HG02763 (cell line): ENCODE results near the gene COMTD1.
"Not testable (repeated sequence)": the region's sequence is repeated elsewhere in the genome, so short reads cannot be mapped to it uniquely, and the experiment has no call there.

ENCODE experiments used
- ATAC-seq: cut with Tn5 transposase; IDR thresholded peaks from one replicate; pipeline ENCODE4 v1.9.1; 2021; ENCODE audit warnings: mild to moderate bottlenecking, moderate library complexity; ENCODE audit not compliant: unreplicated experiment

The COMTD1 gene

DNA sequence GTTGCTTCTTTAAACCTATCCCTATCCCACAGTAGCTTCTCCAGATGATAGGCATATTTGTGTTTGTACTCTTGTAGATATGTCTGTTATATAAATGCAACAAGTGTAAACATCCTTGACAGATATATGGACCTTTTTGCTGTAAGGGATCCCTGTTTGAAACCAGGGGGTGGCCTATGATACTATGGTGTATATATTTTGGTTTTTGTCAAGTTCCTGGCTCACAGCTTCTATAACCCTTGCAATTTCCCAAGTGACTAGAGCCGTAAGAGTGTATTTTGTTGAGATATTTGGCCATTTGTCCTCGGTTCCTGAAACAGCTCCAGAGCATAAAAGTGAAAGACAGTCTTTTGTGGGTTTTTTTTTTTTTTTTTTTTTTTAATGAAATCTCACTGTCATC lies 9.7 kb downstream of the COMTD1 start:
- no peak for ATAC-seq

DNA sequence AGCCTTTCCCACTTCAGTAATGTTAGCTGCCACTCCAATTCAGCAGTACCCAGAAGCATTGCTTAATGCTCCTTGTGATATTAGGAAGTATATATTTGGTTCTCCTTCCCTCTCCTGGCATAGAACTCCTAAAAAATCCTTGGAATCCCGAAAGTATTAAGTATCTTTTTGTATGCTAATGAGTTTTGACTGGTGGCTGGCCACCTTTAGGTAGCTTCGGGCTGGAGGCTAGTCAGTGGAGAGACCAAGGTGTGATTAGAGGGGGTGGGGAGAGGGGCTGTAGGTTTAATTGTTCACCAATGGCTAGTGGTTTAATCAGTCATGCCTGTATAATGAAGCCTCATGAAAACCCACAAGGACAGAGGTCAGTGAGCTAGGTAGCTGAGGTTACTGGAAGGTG lies 12.2 kb downstream of the COMTD1 start:
- no peak for ATAC-seq

DNA sequence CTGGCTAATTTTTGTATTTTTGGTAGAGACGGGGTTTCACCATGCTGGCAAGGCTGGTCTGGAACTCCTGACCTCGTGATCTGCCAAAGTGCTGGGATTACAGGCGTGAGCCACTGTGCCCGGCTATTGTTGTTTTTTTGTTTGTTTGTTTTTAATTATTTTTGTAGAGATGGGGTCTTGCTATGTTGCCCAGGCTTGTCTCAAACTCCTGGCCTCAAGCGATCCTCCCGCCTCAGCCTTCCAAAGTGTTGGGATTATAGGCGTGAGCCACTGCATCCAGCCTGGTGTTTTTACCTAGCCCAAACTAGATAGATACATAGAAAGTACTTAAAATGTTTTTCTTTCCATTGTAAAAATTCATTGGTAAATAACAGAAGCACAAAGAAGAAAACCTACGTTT lies 14.3 kb downstream of the COMTD1 start:
- ATAC-seq: not testable (repeated sequence)

DNA sequence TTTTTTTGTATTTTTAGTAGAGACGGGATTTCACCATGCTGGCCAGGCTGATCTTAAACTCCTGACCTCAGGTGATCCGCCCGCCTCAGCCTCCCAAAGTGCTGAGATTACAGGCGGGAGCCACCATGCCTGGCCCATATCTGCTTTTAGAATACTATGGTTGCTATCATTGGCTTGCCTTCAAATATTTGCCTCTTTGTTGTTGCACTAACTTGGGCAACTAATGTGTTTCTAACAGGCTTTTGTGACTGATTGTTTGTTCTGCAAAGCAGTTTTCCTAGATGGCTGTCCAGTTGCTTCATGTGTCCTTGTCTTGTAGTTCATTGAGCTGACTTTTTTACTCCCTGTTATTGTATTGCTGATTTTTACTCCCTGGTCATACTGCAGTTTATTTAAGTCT lies 15.5 kb downstream of the COMTD1 start:
- ATAC-seq: no peak

DNA sequence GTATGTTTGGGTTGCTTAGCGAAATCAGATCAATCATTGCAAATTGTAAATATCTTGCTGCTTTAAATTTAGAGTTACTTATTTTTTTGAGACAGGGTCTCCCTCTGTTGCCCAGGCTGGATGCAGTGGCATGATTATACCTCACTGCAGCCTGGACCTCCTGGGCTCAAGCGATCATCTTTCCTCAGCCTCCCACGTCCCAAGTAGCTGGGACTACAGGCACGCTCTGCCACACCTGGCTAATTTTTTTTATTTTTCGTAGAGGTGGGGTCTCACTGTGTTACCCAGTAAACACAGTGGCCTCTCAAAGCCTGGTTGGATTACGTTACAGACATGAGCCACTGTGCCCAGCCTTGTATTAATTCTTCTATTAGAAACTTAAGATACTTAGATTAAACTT lies 23.4 kb downstream of the COMTD1 start:
- no peak for ATAC-seq

DNA sequence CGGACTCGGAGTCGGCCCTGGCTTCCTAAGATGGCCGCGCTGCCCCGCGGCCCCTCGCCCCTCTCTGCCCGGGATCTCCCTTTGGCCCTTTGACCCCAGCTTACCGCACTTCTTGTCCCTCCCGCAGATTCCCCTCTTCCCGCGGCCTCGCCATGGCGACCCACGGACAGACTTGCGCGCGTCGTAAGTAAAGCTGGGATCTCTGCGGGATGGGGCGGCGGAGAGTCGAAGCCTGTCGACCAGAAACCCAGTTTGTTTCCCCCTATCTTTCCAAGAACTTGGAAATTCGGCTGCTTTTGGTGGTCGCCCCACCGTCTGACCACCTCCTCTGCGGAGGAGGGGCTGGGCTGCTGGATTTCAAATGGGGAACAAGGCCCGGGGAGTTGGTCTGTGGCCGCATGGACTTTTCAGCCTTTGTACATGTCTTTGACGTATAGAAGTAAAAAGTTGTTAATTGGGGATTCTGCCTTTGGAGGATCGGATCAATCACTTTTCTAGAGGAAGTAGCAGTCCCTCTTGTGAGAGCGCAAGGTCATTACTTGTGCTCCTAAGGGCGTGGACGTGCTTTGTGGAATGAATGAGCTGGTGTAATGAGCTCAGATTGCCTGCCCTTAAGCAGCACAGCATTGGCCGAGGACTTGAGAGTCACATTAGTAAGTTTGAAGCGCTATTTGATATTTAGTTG lies 24.6 kb downstream of the COMTD1 start:
- ATAC-seq: peak; percentile 3

DNA sequence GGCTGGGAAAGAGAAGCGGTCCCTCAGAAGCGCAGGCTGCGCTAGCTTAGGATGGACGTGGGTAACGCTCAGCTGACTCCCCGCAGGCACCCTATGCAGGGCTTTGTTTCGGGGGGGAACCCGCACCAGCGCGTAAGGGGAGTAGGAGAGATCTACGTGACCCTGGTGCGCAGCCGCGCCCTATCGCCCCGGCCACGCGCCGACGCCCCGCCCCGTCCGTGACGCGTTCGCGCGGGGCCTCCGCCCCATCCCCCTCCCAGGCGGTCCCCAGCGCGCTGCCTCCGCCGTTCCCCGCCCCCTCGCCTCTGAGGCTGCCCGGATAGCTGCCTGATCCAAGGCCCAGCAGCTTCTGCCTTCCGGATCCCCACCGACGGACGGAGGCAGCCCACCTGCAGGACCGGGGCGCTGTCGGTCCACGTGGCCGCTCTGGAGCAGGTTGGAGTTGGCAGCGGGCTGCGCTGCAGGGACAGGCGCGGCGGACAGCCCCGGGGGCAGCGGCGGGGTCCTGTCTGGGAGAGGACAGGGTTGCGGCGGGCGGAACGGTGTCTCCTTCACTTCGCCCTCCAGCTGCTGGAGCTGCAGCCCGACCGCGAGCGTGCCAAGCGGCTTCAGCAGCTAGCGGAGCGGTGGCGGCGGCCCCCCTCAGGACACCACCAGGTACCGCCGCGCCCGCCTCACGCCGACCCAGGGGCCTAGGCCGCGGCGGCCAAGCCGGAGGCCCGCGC lies 25.3 kb downstream of the COMTD1 start, which contains the start of gene VDAC2:
Gene VDAC2, plus strand, starts transcription at position 515 of the 725 bp plus-strand sequence. CDS start 363 bp downstream, outside the sequence.
- peak; percentile 87 for ATAC-seq

DNA sequence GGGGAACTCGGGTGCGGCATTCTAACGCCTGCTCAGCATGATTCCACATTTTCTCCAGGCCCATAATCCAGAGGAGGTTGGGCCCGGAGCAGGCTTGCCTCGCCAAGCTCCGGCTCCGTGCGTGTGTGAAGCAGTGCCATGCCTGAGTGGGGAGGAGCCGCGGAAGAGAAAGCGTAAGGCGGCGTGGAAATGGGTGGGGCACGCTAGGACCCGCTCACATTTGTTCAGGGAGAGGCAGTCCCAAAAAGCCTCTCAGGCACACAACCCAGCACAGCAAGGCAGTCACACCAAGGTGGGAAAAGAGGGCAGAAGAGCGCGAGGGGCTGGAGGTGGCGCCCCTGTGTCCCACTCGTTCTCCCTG lies 25.9 kb downstream of the COMTD1 start:
- ATAC-seq: peak; percentile 52

DNA sequence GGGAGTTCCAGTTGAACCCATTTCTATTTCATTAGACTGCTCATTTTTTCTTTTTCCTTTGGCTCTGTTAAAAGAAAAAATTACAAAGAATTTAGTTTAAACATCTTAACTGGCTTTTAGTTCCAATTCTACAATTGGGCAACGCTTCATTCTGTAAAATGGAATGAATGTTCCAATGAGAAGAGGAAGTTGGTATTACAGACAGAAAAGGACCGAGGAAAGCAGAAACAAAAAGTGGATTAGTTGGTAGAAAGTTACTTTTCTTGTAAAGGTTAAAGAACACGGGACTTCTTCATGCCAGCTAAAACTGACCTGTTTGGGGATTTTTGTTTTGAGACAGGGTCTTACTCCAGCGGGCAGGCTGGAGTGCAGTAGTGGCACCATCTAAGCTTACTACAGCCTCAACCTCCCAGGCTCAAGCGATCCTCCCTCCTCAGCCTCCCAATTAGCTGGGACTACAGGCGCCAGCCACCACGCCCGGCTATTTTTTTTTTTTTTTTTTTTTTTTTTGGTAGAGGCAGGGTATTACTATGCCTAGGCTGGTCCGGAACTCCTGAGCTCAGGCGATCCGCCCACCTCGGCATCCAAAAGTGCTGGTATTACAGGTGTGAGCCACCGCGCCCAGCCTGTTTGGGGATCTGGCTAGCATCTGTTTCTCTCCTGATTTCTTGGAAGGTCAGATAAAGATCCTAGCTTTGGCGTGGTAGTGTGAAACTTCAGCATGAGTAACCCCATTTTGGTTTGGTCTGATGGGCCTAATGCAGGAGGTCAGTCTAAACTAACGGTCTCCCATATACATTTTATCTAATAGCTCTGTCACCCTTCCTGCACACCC lies 26.5 kb downstream of the COMTD1 start:
- ATAC-seq: no peak

DNA sequence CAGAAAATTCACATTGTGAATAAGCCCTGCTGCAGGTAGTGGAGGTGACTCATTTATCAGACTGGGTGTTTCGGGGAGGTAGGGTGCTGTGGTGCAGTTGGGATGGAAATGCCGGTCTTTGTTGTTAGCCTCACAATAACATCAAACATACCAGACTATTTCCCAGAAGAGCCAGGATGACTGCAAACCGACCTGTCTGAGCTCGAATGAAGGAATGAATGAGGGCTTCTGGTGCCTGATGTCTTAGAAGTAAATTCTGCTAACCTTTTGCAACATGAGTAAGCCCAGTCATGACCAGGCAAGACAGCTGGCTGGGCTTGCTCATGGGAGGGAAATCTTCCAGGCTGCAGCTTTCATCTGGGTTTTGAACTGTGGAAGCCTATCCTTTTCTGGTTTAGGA lies 27.6 kb downstream of the COMTD1 start:
- no peak for ATAC-seq

DNA sequence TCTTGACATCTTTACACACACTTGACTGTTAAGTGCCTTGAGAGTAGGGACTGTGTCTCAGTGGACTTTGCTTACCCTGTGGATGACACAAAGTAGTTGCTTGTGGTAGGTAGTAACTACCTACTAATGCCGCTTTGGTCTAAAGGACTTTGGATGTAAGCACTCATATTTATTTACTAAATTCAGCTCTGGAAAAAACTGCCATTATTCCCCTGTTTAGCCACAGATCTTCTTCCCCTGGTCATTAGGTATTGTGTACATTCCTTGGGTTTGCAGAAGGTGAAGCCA lies 28.0 kb downstream of the COMTD1 start:
- no peak for ATAC-seq

DNA sequence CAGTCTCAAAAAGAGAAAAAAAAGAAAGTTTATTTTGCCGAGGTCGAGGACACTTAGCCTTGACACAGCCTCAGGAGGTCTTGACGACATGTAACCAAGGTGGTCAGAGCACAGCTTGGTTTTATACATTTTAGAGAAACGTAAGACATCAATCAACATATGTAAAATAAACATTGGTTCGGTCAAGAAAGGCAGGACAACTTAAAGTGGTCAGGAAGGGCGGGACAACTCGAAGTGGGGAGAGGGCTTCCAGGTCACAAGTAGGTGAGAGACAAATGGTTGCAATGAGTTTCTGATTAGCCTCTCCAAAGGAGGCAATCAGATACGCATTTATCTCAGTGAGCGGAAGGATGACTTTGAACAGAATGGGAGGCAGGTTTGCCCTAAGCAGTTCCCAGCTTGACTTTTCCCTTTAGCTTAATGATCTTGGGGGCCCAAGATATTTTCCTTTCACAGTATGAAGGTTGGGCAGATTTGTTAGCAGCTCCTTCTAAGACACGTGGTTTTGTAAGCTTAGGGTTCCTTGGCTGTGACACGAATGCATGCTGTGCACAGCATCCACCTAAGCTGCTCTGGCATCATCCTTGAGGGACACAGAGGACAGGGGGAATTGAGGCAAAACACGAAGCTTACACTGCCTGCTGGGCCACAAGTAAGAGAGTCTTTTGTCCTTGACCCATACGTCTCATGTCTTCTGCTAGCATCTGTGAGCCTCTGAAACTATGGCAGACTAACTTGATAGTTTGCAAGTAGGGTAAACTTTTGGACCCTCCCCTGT lies 28.5 kb downstream of the COMTD1 start:
- ATAC-seq: no peak

DNA sequence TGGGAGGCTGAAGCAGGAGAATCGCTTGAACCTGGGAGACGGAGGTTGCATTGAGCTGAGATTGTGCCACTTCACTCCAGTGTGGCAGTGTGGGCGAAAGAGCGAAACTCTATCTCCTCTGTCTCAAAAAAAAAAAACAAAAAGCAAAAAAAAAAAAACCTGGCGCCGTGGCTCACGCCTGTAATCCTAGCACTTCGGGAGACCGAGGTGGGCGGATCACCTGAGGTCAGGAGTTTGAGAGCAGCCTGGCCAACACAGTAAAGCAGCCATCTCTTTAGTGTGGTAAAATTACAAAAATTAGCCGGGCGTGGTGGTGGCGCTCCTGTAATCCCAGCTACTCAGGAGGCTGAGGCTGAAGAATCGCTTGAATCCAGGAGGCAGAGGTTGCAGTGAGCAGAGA lies 29.1 kb downstream of the COMTD1 start:
- not testable (repeated sequence) for ATAC-seq

DNA sequence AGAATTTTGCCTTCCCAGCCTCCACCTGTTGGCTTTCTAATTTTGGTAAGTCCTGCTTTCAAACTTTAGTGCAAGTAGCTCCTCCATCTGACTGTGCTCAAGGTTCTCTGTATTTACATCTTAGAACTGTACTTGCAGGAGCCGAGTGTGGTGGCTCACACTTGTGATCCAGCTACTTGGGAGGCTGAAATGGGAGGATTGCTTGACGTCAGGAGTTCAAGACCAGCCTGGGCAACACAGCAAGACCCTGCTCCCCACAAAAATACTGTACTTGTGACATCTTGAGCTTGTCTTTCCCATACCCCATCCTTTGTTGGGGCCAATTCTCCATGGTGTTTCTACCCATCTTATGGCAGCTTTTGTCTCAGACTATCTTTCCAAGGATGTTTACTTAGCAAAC lies 29.8 kb downstream of the COMTD1 start:
- ATAC-seq: no peak

DNA sequence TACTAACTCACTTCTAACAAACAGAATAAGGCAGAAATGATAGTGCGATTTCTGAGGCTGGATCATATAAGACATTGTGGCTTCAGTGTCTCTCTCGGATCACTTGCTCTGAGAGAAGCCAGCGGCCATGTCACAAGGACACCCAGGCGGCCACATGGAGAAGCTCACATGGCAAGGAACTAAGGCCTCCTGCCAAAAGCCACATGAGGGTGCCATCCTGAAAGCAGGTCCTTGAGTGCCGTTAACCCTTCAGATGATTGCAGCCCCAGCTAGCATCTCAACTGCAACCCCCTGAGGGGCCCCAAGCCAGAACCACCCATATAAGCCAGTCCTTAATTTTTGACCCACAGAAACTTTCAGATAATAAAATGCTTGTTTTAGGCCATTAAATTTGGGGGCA lies 32.0 kb downstream of the COMTD1 start:
- ATAC-seq: no peak

DNA sequence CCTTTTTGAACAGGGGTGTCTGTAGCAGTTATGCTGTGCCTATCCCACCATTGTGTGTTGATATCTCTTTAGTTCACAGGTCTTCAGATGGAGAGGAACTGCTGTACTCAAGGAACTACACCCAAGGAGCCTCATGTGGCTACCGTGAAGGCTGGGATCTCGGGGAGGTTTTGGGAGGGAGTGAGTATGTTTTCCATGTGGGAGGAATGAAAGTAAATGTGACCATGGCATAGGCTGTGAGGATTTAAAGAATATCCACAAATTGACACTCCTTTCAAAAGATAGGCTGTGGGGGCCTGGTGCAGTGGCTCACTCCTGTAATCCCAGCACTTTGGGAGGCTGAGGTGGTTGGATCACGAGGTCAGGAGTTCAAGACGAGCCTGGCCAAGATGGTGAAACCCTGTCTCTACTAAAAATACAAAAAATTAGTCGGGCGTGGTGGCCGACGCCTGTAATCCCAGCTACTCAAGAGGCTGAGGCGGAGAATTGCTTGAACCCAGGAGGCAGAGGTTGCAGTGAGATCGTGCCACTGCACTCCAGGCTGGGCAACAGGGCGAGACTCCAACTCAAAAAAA lies 32.6 kb downstream of the COMTD1 start:
- ATAC-seq: not testable (repeated sequence)

DNA sequence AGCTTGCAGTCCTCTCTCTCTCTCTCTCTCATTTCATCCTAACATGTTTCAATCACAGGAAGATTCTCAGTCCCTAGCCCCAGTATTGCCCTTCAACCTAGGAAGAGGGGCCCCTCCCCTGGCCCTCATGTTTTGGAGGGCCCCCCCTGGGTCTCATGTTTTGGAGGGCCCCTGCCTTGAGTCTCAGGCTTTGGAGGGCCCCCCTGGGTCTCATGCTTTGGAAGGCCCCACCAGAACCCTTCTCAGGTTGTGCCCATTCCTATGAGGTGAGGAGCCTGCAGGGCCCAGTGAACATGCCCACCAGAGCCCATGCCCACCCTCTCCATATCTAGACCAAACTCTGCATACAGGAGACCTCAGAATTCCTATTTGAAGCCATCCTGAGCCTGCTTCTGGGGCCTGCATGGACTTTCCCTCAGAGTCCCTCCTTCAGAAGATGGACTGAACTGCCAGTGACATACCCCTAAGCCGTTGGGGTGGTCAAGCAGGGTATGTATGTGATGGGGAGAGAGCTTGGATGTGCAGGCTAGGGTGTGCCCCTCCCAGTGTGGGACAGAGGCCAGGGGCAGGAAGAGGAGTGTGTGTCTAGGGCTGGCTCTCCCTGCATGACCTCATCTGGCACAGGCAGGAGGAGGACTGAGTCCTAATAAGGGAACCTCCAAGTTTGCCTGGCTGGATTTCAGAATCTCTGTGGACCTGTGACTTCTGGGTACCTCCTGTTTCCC lies 33.3 kb downstream of the COMTD1 start:
- ATAC-seq: no peak

DNA sequence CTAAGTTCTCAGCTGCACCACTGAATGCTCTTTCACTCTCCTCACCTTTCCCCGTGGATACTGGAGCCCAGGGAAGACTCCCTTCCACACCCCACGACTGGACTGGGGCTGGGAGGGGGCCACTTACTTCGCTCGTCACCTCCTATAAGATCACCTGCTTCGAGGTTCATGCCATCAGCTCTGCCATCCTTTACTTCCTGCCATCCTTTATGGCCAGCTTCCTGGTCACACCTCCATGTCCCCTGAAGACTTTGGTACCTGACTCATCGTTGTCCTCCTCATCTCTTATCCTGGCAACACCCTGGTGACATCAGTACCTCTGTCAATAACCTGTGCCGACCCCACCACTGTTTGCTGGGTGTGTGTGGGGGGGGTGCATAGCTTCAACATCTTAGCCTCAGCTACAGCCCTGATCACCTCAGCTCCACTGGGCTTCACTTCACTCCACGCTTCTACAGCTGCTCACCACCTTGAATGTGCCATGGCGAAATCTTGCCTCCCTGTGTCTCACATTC lies 33.9 kb downstream of the COMTD1 start:
- ATAC-seq: no peak

DNA sequence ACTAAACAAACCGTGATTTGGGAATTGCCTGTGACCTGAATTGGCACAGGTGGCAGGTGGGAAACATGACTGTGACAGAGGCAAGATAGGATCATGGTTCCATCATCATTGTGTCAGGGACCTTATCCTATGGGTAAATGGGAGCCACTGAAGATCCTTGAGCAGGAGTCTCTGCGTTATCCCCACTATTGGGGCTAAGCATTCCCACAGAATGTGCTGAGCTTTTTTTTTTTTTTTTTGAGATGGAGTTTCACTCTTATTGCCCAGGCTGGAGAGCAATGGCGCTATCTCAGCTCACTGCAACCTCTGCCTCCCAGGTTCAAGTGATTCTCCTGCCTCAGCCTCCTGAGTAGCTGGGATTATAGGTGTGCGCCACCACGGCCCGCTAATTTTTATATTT lies 35.8 kb downstream of the COMTD1 start:
- ATAC-seq: not testable (repeated sequence)

DNA sequence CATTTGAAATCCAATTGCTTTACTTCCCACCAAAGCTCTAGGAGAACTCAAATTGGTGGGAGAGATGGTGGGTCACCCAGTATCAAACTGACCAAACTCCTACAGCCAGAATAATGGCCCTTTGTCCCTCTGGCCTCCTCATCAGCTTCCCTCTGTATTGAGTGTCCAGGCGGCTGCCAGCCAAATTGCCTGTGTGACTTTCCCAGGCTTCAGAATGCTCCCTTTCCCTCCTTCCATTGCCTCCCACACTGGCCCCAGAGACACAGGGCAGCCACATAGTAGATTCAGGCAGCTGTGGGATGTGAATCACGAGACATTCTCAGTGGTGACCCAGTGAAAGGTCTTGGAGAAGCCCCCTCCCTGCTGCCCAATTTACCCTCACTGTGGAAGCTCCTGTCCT lies 37.9 kb downstream of the COMTD1 start:
- no peak for ATAC-seq
